Esophagus muscularis mucosa (tissue), 4 donors: ENCODE results near the gene DCLK3. TPM values are rescaled to one million over a fixed set of nuclear protein-coding genes. Genes with fewer than 3 reads are reported as not detected.

Source experiments
- DNase-seq: peaks from one replicate; pipeline ENCODE4 v3.0.0-alpha.2; 2017; ENCODE audit errors: extremely low spot score
- H3K27ac ChIP-seq, 4 donors: fragments of 200-600 bp; sonication (generic); replicated peaks in 1 of 4; 1 replicate in 3 of 4; 2 replicates in 1 of 4; pipeline ENCODE4 v1.5.1; 2016 to 2019; ENCODE audit warnings: mild to moderate bottlenecking in 1 of 4
- H3K27me3 ChIP-seq, 4 donors: fragments of 200-600 bp; sonication (generic); one replicate each; pipeline versions ENCODE4 v1.5.1 to v1.6.0; 2016 to 2019
- H3K36me3 ChIP-seq, 4 donors: fragments of 200-600 bp; sonication (generic); one replicate each; pipeline ENCODE4 v1.5.1; 2016 to 2019
- H3K4me1 ChIP-seq, 4 donors: fragments of 200-600 bp; sonication (generic); one replicate each; pipeline ENCODE4 v1.5.1; 2016 to 2019
- H3K4me3 ChIP-seq, 4 donors: fragments of 200-600 bp; sonication (generic); 1 replicate in 2 of 4; 2 replicates in 2 of 4; pipeline ENCODE4 v1.5.1; 2016 to 2019; ENCODE audit warnings: mild to moderate bottlenecking in 4 of 4, moderate library complexity in 1 of 4
- H3K9me3 ChIP-seq, 4 donors: fragments of 200-600 bp; sonication (generic); 1 replicate in 3 of 4; 2 replicates in 1 of 4; pipeline ENCODE4 v1.5.1; 2016 to 2019
- CTCF ChIP-seq, 3 experiments: fragments of 200-600 bp in 2 of 3; fragments of 450-650 bp in 1 of 3; sonication (generic) in 2 of 3; IDR thresholded peaks; one replicate each; pipeline ENCODE4 v1.5.1; 2017 to 2019; ENCODE audit warnings: antibody characterized with exemption in 3 of 3, mild to moderate bottlenecking in 2 of 3, moderate library complexity in 1 of 3
- EP300 ChIP-seq: sonication (generic); formaldehyde crosslinking; IDR thresholded peaks from one replicate; pipeline ENCODE4 v1.6.1; 2017; ENCODE audit warnings: antibody characterized with exemption
- POLR2A ChIP-seq: fragments of 450-650 bp; IDR thresholded peaks from one replicate; pipeline ENCODE4 v1.6.1; 2017; ENCODE audit warnings: antibody characterized with exemption, moderate library complexity, mild to moderate bottlenecking, low read depth
- POLR2AphosphoS5 ChIP-seq, 2 donors: sonication (generic); formaldehyde crosslinking; IDR thresholded peaks; one replicate each; pipeline ENCODE4 v1.6.1; 2017; ENCODE audit warnings: antibody characterized with exemption in 2 of 2
- WGBS: methylation state at CpG from one replicate; pipeline ENCODE4 v1.1.5; 2018; 5-methylcytosine and 5-hydroxymethylcytosine counted together
- intact Hi-C: fragments of 100-400 bp; cut with DNase I; formaldehyde crosslinking; loops from one replicate; pipeline ENCODE4 v1.15.1; 2023
- total RNA-seq, 4 donors: library from RNA; depleted of rRNA; stranded (reverse); fragments of >200 nt; gene quantifications; one replicate each; pipeline versions ENCODE4 v1.1.0 to v1.2.1, GENCODE V29; 2016

The DCLK3 gene
- total RNA-seq, 4 donors from 2014 or later: under 0.01 to 0.33 (median 0.21) TPM

- 88% methylated on average over 5 of the region's 5 CpGs for WGBS
- no peak overlapping the region for H3K4me3 ChIP-seq
- DNase-seq: peak; percentile 79
- intact Hi-C loops: no loop called here
- no peaks in the 10 kb centered on the region for H3K4me1 ChIP-seq
- H3K27ac ChIP-seq: no peak overlapping the region
- no peaks in the 10 kb centered on the region for H3K27me3 ChIP-seq
- no peaks in the 10 kb centered on the region for H3K36me3 ChIP-seq
- peaks cover 0 to 25% (median 14%) of the 10 kb centered on the region in 4 donors for H3K9me3 ChIP-seq
- TF ChIP-seq CTCF (IDR thresholded peaks at IDR 0.05) (no peak), EP300 (no peak), POLR2AphosphoS5 (IDR thresholded peaks at IDR 0.05) (no peak), POLR2A (no peak)
Observed at GRCh38 chr3:36803091-36803791, 38.9 kb upstream of the DCLK3 start.

- Histone ChIP-seq H3K36me3 (no peaks in the 10 kb centered on the region), H3K9me3 (peaks cover 0 to 11% (median 6%) of the 10 kb centered on the region in 4 donors), H3K4me3 (no peak overlapping the region), H3K27ac (no peak overlapping the region), H3K27me3 (no peaks in the 10 kb centered on the region), H3K4me1 (no peaks in the 10 kb centered on the region)
- TF ChIP-seq POLR2AphosphoS5 (IDR thresholded peaks at IDR 0.05): no peak
- no peak for TF ChIP-seq EP300
- no peak for TF ChIP-seq POLR2A
- WGBS: 70% methylated on average over 3 of the region's 3 CpGs
- DNase-seq: peak; percentile 81
- intact Hi-C loops: no loop called here
Observed at GRCh38 chr3:36800533-36801116, 36.3 kb upstream of the DCLK3 start.

GRCh38 chr3:36796881-36797280, 32.5 kb upstream of the DCLK3 start:
- TF ChIP-seq CTCF (IDR thresholded peaks at IDR 0.05) (no peak), EP300 (no peak), POLR2A (no peak), POLR2AphosphoS5 (IDR thresholded peaks at IDR 0.05) (no peak)
- intact Hi-C loops: no loop called here
- Histone ChIP-seq H3K4me1 (no peaks in the 10 kb centered on the region), H3K27ac (no peak overlapping the region), H3K4me3 (no peak overlapping the region), H3K27me3 (no peaks in the 10 kb centered on the region), H3K36me3 (no peaks in the 10 kb centered on the region), H3K9me3 (no peaks in the 10 kb centered on the region)
- no peak for DNase-seq

GRCh38 chr3:36796161-36796560, 31.8 kb upstream of the DCLK3 start:
- DNase-seq: no peak
- Histone ChIP-seq H3K27ac (no peak overlapping the region), H3K4me3 (no peak overlapping the region), H3K4me1 (no peaks in the 10 kb centered on the region), H3K27me3 (no peaks in the 10 kb centered on the region), H3K9me3 (no peaks in the 10 kb centered on the region), H3K36me3 (no peaks in the 10 kb centered on the region)
- 66% methylated on average over 2 of the region's 2 CpGs for WGBS
- intact Hi-C loops: no loop called here
- TF ChIP-seq CTCF (IDR thresholded peaks at IDR 0.05) (no peak), EP300 (no peak), POLR2A (no peak), POLR2AphosphoS5 (IDR thresholded peaks at IDR 0.05) (no peak)

GRCh38 chr3:36795622-36796021, 31.3 kb upstream of the DCLK3 start:
- H3K27me3 ChIP-seq: no peaks in the 10 kb centered on the region
- no peak overlapping the region for H3K4me3 ChIP-seq
- no peaks in the 10 kb centered on the region for H3K4me1 ChIP-seq
- no peak for TF ChIP-seq POLR2AphosphoS5 (IDR thresholded peaks at IDR 0.05)
- TF ChIP-seq EP300: no peak
- TF ChIP-seq POLR2A: no peak
- TF ChIP-seq CTCF (IDR thresholded peaks at IDR 0.05): no peak
- H3K9me3 ChIP-seq: no peaks in the 10 kb centered on the region
- intact Hi-C loops: no loop called here
- 100% methylated on average over 1 of the region's 1 CpG for WGBS
- H3K36me3 ChIP-seq: no peaks in the 10 kb centered on the region
- DNase-seq: peak; percentile 75
- no peak overlapping the region for H3K27ac ChIP-seq
